Keratinocyte (primary cell): Measurements from ENCODE around the gene EFCAB6.

Source experiments
- EZH2 ChIP-seq: IDR thresholded peaks from one replicate; pipeline ENCODE4 v1.6.1; 2012; ENCODE audit warnings: inconsistent platforms, mild to moderate bottlenecking, low read length, moderate library complexity
- TF ChIP-seq, protein P1 (sequence below), 3 experiments: IDR thresholded peaks in 1 of 3; conservative IDR thresholded peaks in 1 of 3; optimal IDR thresholded peaks in 1 of 3; 2 replicates in 2 of 3; 3 replicates in 1 of 3; pipeline versions ENCODE3 to v1.5.1; 2011; ENCODE audit warnings: low read length in 3 of 3, mild to moderate bottlenecking in 3 of 3, moderate library complexity in 2 of 3, control low read depth in 1 of 3, inconsistent platforms in 1 of 3; ENCODE audit not compliant: insufficient read depth in 2 of 3; ENCODE audit errors: extremely low read depth in 1 of 3

DNA sequence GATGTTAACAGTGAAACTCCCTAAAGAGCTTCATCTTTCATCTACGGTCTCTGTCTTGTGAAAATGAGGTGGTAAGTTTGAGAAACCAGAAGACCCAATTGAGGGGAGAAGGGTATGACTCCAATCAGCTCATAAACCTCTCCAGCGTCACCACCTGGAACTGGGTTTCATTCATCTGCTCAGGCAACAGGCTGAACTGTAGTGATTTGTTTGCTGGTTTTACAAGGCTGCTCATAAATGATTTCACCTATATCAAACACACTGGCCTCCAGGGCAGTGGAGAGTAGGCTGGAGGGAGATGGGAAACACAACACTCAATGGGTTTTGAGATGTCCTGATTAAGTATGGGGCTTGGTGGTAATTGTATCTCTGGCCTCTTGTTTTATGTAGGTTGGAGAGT, 79.0 kb downstream of the EFCAB6 start:
- TF ChIP-seq, protein P1, sequence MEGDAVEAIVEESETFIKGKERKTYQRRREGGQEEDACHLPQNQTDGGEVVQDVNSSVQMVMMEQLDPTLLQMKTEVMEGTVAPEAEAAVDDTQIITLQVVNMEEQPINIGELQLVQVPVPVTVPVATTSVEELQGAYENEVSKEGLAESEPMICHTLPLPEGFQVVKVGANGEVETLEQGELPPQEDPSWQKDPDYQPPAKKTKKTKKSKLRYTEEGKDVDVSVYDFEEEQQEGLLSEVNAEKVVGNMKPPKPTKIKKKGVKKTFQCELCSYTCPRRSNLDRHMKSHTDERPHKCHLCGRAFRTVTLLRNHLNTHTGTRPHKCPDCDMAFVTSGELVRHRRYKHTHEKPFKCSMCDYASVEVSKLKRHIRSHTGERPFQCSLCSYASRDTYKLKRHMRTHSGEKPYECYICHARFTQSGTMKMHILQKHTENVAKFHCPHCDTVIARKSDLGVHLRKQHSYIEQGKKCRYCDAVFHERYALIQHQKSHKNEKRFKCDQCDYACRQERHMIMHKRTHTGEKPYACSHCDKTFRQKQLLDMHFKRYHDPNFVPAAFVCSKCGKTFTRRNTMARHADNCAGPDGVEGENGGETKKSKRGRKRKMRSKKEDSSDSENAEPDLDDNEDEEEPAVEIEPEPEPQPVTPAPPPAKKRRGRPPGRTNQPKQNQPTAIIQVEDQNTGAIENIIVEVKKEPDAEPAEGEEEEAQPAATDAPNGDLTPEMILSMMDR (optimal IDR thresholded peaks at IDR 0.05 in 1 of 3, IDR thresholded peaks at IDR 0.05 in 1 of 3, conservative IDR thresholded peaks at IDR 0.05 in 1 of 3; ENCODE audit: extremely low read depth in 1 of 3, insufficient read depth in 2 of 3, low read length in 3 of 3), result no peak
- no peak for TF ChIP-seq EZH2
